WERI-Rb-1 (cell line): ENCODE measurements around the gene HOXD8.

Source experiments
- DNase-seq: peaks from one replicate; pipeline ENCODE4 v3.0.0-alpha.2; 2020
- H3K27ac ChIP-seq: fragments of 250-450 bp; sonication (Bioruptor Pico); 2 replicates; pipeline ENCODE4 v1.5.1; 2020; ENCODE audit warnings: mild to moderate bottlenecking, moderate library complexity
- H3K27me3 ChIP-seq: fragments of 250-450 bp; sonication (Bioruptor Pico); 2 replicates; pipeline ENCODE4 v1.5.1; 2021; ENCODE audit warnings: mild to moderate bottlenecking, low read depth, moderate library complexity; ENCODE audit not compliant: insufficient read depth, severe bottlenecking
- H3K36me3 ChIP-seq: fragments of 250-450 bp; sonication (Bioruptor Pico); 2 replicates; pipeline ENCODE4 v1.5.1; 2020; ENCODE audit warnings: mild to moderate bottlenecking, moderate library complexity
- H3K4me3 ChIP-seq: 2 replicates; pipeline ENCODE4 v1.5.1; 2011; ENCODE audit warnings: low read depth, mild to moderate bottlenecking, control low read depth, low read length
- H3K9me3 ChIP-seq: fragments of 250-450 bp; sonication (Bioruptor Pico); 2 replicates; pipeline ENCODE4 v1.5.1; 2021; ENCODE audit warnings: mild to moderate bottlenecking, moderate library complexity; ENCODE audit not compliant: severe bottlenecking
- TF ChIP-seq, protein P1 (sequence below): IDR thresholded peaks from 2 replicates; pipeline ENCODE4 v1.5.1; 2011; ENCODE audit warnings: low read depth, mild to moderate bottlenecking, control low read depth, inconsistent platforms, low read length

Gene HOXD8

GRCh38 chr2:176082525-176082823 is 47.0 kb upstream of the HOXD8 start:
- Histone ChIP-seq H3K36me3 (no peaks in the 10 kb centered on the region), H3K27ac (no peak overlapping the region), H3K27me3 (peaks cover 88% of the 10 kb centered on the region), H3K4me3 (no peak overlapping the region), H3K9me3 (peaks cover 29% of the 10 kb centered on the region)
- TF ChIP-seq, protein P1, sequence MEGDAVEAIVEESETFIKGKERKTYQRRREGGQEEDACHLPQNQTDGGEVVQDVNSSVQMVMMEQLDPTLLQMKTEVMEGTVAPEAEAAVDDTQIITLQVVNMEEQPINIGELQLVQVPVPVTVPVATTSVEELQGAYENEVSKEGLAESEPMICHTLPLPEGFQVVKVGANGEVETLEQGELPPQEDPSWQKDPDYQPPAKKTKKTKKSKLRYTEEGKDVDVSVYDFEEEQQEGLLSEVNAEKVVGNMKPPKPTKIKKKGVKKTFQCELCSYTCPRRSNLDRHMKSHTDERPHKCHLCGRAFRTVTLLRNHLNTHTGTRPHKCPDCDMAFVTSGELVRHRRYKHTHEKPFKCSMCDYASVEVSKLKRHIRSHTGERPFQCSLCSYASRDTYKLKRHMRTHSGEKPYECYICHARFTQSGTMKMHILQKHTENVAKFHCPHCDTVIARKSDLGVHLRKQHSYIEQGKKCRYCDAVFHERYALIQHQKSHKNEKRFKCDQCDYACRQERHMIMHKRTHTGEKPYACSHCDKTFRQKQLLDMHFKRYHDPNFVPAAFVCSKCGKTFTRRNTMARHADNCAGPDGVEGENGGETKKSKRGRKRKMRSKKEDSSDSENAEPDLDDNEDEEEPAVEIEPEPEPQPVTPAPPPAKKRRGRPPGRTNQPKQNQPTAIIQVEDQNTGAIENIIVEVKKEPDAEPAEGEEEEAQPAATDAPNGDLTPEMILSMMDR = no peak
- DNase-seq = no peak

DNA sequence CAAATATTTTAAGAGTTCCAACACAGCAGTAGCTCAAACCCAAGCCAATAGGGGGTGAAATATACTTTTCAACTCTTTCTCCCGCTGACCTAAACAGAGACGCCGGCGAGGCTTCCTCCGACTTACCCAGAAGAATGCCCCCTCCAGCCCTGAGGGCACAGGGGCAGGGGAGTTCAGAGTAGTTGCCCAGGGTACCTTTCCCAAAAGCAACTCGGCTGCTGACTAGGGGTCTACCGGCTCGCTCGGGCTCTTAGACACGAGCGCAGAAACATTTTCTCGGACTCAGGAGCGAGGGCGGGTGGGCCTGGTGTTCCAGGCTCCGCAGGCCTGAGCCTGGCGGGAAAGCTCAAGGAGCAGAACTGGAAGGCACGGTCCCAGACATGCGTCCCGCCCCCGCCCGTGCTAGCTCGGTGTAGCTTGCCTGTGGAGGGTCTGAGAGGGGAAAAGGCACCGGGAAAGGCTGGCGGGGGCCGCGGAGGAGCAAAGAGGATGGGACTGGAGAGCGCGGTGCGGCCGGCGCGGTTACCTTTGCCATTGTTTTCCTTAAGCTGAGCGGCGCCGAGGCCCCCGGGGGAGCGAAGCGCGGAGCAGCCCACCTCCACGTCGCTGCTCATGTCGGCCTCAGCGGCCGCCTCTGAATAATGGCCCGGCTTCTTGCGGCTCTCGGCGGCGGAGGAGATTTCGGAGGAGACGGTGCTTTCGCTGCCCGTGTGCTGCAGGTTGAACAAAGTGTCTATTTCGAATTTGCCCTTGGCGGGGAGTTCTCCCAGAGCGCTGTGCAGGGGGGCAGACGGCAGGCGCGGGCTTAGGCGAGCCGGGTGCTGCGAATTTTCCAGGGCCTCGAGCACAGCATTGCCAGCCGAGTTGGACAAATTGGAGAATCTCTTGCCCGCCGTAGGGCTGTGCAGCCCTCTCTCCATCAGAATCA is 46.4 kb upstream of the HOXD8 start:
- Histone ChIP-seq H3K27ac (no peak overlapping the region), H3K4me3 (peak overlapping the region; percentile 12), H3K27me3 (peaks cover 94% of the 10 kb centered on the region), H3K36me3 (no peaks in the 10 kb centered on the region), H3K9me3 (peaks cover 29% of the 10 kb centered on the region)
- TF ChIP-seq, protein P1 = no peak
- no peak for DNase-seq

GRCh38 chr2:176083796-176084261 is 45.7 kb upstream of the HOXD8 start, which contains the start of gene EVX2:
TSS of gene EVX2 (minus strand) at chr2:176083962. CDS start at chr2:176083776, 186 bp downstream.
- Histone ChIP-seq H3K9me3 (peaks cover 29% of the 10 kb centered on the region), H3K4me3 (peak within 1 kb of the TSS; percentile 12), H3K36me3 (no peaks in the 10 kb centered on the region), H3K27me3 (peaks cover 96% of the 10 kb centered on the region), H3K27ac (no peak within 1 kb of the TSS)
- TF ChIP-seq, protein P1 = no peak
- no peak for DNase-seq

DNA sequence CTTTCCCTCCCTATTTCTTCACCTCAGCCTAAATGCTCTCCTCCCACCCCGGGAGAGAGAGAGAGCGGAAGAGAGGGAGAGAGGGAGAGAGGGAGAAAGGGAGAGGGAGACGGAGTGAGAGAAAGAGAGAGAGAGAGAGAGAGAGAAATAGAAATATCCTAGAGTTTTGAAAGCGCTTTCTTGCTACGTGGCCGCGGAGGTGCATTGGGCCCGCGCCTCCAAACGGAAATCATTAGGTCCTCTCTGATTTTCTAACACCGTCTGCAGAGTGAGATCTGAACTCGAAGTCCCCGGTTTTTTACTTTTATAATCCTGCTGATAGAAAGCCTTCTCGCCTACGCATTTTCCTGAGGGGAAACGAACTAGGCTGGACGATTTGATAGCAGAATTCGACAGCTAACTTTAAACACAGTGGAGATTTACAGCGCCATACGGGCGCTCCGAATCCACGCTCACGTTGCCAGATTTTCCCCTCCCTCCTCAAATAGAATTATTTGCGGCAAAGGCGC is 44.8 kb upstream of the HOXD8 start:
- TF ChIP-seq, protein P1 = no peak
- H3K4me3 ChIP-seq = no peak overlapping the region
- H3K36me3 ChIP-seq = no peaks in the 10 kb centered on the region
- H3K27ac ChIP-seq = no peak overlapping the region
- peaks cover 96% of the 10 kb centered on the region for H3K27me3 ChIP-seq
- H3K9me3 ChIP-seq = peaks cover 29% of the 10 kb centered on the region
- DNase-seq = no peak

GRCh38 chr2:176085120-176085788 is 44.3 kb upstream of the HOXD8 start:
- Histone ChIP-seq H3K27me3 (peaks cover 99% of the 10 kb centered on the region), H3K36me3 (no peaks in the 10 kb centered on the region)

More at GRCh38 chr2:176085120-176085788, 44.3 kb upstream of the HOXD8 start:
- DNase-seq = no peak
- TF ChIP-seq, protein P1 = no peak
- H3K4me3 ChIP-seq = no peak overlapping the region
- H3K27ac ChIP-seq = no peak overlapping the region
- H3K9me3 ChIP-seq = peaks cover 29% of the 10 kb centered on the region
